GM18951 (cell line): ENCODE results near the gene PXMP2.

Experiments used
- POLR2A ChIP-seq: IDR thresholded peaks from 4 replicates; pipeline ENCODE4 v1.6.1; 2011; ENCODE audit warnings: mild to moderate bottlenecking; ENCODE audit not compliant: insufficient read length, insufficient read depth; ENCODE audit errors: extremely low read depth
- in situ Hi-C: fragments of 300-500 bp; cut with MboI; formaldehyde crosslinking; loops from one replicate; pipeline ENCODE4 v1.12.0; 2022; ENCODE audit warnings: low sequenced_read_pairs, mixed read lengths, inconsistent platforms; ENCODE audit not compliant: unreplicated experiment

The PXMP2 gene

DNA sequence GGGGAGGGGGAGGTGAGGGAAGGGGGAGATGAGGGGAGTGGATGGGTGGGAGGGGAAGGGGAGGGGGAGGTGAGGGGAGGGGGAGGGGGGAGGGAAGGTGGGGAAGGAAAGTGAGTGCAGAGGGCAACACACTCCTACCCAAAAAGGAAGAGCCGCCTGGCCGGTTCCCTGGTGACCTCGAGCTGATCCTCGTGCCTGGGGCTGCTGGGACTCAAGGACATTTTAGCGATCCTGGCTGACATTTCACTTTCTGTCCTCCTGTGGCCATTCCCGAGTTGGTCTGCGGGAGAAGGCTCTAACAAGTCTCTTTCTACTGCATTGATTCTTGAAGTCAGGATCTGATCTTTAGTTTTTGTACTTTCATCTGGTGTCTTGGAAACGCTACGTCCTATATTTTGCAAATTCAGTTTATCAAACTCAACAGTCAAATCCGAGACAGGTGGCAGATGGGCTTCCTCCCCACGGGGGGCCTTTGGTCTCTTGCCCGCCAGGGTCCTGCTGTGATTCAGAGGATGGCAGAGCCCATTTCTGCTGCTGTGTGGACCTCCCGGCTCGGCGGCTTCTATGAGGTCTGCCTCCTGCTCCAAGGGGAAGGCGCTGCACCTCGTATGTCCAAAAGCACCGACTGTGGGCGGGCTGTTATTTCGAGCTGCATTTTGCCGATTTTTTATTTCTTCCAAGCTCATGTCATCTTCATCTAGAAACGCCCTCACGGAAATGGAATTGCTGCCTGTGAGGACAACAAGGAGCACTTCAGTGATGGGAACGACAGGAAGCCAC is 42.3 kb downstream of the PXMP2 start:
- in situ Hi-C loops, result no loop called here
- no peak for TF ChIP-seq POLR2A

DNA sequence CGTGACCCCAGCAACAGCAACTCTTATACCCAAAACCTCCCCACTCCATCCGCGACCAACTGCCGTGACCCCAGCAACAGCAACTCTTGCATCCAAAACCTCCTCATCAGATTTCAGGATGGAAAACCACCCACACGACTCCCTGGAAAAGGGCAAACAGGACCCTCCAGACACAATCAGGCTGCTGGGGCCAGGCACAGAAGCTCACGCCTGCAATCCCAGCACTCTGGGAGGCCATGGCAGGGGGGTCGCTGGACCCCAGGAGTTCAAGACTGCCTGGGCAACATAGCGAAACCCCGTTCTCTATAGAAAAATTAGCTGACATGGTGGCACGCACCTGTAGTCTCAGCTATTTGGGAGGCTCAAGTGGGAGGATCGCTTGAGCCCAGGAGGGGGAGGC is 43.0 kb downstream of the PXMP2 start:
- TF ChIP-seq POLR2A, result no peak
- in situ Hi-C loops, result no loop called here

DNA sequence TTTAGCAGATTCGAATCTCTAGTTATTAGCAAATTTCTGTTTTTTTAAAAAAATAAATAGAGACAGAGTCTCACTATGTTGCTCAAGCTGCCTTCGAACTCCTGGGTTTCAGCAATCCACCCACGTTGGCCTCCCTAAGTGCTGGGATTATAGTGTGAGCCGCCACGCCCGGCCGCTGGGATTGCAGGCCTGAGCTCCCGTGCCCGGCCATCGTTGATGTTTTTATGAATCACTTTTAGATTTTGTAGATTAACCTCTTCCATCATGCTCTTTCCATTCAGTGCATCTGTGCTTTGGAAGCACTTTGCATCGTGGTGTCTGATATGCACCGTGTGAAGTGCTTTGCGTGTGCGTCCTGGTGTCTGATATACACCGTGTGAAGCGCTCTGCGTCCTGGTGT is 44.2 kb downstream of the PXMP2 start:
- in situ Hi-C loops, result no loop called here
- TF ChIP-seq POLR2A, result no peak

DNA sequence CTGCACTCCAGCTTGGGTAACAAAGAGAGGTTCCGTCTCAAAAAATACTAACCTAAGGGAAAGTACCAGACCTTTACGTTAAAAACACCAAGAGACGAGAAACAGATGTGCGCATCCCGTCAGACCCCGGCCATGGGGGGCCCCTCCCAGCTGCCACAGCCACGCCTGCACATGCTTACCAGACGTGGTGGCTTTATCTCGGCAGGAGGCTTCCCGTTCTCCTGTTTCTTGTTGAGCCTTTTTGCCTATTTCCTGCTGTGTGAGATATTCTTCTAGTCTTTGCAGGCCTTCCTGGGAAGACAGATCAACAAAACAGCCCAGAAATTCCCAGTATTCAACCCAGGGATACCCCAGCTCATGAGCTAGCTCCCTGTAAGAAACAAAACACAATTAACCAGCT is 46.8 kb downstream of the PXMP2 start:
- no peak for TF ChIP-seq POLR2A

DNA sequence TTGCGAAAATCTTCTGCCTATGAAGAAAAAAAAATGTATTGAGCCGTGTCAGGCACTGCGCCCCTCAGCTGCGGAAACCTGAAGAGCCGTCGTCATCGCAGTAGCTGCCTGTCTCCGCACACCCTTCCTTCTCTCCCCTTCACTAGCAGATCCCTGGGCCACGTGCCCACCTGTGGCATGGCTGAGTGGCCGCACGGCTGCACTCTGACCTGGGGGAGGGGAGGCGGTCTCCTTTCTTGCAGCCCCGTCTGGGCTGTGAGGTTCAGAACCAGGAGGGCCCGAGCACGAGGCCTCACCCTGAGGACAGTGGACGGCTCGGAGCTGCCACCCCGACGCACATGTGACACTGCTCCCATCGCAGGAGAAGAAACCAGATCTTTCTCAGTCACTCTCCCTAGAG is 48.1 kb downstream of the PXMP2 start:
- in situ Hi-C loops, result no loop called here
- TF ChIP-seq POLR2A, result no peak

More for the DNA sequence above, 46.8 kb downstream of the PXMP2 start:
- in situ Hi-C loops, result no loop called here

DNA sequence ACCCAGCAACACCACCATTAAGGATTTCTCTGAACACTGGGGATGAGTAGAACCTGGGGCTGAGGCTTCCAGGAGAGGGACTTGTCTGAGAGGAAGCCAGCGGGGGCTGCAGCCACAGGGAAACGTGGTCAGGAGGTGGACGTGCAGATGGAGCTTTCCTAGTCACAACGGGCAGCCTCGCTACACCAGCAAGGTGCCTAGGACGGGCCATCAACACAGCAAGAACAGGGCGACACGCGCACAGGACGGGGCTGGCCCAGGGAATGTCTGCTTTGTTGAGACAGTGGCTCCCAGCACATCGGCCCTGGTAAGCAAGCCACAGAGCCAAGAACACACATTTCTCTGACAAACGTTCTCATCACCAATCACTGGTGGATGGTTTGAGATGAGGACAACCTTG is 49.0 kb downstream of the PXMP2 start:
- in situ Hi-C loops, result no loop called here
- peak; percentile 16 for TF ChIP-seq POLR2A

DNA sequence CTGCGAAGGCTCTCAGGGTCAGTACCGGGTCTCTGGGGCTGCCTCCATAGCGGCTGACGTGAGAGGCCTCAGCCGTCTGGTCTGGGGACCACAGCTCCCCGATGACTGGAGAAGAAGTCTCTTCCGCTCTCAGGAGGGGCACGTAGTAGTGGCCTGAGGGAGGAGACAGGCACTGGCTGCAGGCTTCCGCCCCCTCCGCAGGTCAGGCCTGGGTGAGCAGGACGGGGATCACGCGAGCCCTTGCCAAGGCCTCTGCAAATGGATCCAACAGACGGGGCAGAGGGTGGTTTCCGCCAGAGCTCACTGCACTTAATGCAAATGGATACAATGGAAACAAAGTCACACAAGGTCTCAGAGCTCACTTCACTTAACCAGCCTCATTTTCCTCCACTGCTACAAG is 49.5 kb downstream of the PXMP2 start:
- in situ Hi-C loops, result no loop called here
- no peak for TF ChIP-seq POLR2A

DNA sequence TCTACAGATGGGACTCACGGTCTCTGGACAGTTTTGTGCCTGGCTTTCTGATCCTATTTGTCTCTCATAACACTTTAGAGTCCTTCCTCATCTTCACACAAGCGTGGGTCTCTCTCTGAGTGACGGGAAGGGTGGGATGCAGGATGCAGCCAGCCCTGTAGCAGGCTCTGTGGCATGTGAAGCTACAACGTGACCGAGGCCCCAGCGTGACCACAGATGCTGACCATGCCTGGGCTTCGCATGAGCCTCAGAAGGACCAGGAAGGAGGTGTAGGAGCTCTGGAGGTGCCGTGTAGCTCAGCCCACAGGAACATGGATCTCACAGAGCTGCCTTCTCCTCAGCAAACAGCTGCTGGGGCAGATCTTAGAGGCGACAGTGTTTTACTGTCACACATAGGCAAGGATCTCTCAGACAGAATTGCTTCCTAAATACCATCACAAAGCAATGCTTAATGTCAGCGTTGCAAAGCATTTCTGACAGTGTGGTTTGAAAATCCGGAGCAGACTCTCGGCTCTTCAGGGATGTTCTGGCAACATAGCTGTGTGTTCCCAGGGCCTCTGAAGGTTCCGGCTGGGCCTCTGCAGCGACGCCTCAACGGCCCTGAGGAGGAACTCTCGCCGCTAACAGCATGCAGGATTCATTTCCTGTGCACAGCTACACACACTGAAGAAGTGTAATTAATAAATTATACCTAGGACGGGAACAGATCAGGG is 52.4 kb downstream of the PXMP2 start:
- no peak for TF ChIP-seq POLR2A
- in situ Hi-C loops, result no loop called here

DNA sequence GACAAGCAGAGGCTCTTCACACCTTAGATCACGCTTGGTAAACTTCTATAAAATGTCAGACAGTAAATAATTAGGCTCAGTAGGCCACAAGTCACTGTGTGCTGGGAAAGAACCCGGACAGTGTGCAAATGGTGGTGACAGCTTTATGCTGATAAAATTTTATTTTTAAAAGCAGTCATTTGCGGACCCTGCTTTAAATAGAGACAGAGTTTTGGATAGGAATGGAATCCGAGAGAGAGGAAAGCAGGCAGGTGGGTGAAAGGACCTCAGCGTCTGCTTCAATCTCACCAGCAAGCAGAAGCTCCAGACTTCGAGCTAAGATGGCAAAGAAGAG is 52.9 kb downstream of the PXMP2 start:
- in situ Hi-C loops, result no loop called here
- no peak for TF ChIP-seq POLR2A

DNA sequence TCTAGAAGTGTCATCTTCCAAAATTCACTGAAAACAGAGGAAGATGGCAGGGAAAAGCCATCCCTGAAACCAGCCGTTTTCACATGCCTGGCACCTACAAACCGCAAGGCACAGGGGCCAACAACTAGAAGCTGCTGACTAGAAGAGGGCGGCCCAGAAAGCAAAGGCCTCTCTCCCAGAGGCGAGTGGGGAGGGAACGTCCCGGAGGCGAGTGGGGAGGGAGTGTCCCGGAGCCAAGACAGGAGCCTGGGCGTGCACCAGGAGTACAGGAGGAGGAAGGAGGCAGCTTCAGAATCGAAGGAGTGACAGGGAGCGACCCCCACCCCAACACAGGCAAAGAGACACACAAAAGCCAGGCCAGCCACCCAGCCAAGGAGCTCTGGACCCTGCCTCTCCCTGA is 53.3 kb downstream of the PXMP2 start:
- in situ Hi-C loops, result no loop called here
- TF ChIP-seq POLR2A, result no peak

DNA sequence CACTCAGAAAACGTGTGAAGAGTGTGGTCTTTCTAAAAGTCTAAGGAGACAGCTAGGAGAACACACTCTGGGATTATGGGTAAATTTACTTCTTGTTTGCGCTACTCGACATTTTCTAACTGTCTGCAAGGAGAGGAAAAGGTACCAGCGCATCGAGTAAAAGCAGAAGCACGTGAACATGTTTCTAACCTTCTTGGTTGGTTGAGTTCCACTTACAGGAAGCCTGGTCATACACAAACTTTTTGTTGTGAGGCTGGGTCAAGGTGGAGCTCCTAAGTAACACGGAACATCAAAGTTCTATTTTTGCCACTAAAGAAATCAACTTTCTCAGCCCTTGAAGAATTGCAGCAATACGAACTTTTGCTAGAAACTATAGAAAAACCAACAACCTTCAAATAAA is 54.2 kb downstream of the PXMP2 start:
- in situ Hi-C loops, result no loop called here
- TF ChIP-seq POLR2A, result no peak

DNA sequence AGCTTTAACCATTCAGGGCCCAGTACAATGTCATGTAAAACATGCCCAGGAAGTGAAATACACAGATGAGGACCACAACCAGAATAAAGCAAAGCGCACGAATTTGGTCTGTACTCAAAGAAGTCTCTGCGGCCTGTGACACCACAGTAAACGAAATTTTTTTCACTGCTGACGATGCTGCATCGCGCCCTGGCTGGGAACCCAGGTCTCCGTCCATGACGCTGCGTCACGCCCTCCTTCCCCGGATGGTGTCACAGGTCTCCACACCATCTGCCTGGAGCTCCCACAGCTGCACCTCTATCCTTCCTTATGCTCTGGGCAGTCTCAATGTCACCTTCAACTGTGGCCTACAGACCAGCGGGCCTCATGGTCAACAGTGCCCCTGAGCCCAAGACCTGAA is 56.4 kb downstream of the PXMP2 start:
- no peak for TF ChIP-seq POLR2A
- in situ Hi-C loops, result no loop called here

DNA sequence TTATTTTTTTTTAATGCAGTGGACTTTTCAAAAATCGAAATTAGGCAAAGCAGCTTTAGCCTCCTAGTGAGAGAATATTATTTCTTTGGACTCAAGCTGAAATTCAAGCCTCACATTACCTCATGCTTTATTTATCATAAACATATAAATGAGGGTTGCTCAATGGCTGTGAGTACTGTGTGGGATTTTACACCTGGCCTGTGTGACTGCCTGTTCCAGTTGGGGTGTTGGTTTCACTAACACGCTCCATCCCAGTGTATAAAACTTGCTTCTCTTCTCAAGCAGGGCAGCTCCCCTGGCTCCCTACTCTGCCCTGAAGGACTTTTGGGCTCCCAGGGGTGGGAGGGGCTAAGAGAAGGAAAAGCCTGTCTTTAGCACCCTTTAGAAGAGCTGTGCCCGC is 59.2 kb downstream of the PXMP2 start:
- in situ Hi-C loops, result no loop called here
- TF ChIP-seq POLR2A, result no peak

DNA sequence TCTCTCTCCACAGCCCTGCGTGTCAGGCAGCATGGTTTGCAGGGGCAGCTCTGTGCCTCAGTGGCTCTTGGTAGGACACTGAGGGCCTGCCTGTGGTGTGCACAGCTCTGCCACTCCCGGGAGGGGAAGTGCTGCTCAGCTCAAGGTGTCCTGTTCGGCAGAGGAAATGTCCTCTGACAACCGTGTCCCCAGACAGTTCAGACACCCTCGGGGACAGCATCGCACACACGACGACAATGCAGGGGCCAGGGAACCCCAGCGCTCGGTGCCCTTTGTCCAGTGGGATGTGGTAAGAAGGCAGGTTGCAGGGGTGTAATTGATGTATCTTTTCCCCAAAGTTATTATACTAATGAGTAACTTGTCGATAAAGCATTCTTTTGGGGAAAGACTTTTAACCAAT is 60.0 kb downstream of the PXMP2 start:
- no peak for TF ChIP-seq POLR2A
- in situ Hi-C loops, result no loop called here
